ENCODE data around the gene MUC20. TPM values are rescaled to one million over a fixed set of nuclear protein-coding genes. Genes with fewer than 3 reads are reported as not detected.
"Not testable (repeated sequence)": the region's sequence is repeated elsewhere in the genome, so short reads cannot be mapped to it uniquely, and the experiment has no call there.

MUC20 gene
- total RNA-seq, 3 donors from 2014 or later: 29.5 to 147 (median 112) TPM

- Histone ChIP-seq H3K9me3 (no peaks in the 10 kb centered on the region), H3K4me3 (no peak overlapping the region), H3K4me1 (ENCODE audit: low read depth) (peaks cover 3% of the 10 kb centered on the region), H3K36me3 (ENCODE audit: low read depth) (no peaks in the 10 kb centered on the region)
- intact Hi-C loops (cut with DNase I, micrococcal nuclease): no loop called here
- TF ChIP-seq, protein P1, sequence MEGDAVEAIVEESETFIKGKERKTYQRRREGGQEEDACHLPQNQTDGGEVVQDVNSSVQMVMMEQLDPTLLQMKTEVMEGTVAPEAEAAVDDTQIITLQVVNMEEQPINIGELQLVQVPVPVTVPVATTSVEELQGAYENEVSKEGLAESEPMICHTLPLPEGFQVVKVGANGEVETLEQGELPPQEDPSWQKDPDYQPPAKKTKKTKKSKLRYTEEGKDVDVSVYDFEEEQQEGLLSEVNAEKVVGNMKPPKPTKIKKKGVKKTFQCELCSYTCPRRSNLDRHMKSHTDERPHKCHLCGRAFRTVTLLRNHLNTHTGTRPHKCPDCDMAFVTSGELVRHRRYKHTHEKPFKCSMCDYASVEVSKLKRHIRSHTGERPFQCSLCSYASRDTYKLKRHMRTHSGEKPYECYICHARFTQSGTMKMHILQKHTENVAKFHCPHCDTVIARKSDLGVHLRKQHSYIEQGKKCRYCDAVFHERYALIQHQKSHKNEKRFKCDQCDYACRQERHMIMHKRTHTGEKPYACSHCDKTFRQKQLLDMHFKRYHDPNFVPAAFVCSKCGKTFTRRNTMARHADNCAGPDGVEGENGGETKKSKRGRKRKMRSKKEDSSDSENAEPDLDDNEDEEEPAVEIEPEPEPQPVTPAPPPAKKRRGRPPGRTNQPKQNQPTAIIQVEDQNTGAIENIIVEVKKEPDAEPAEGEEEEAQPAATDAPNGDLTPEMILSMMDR (IDR thresholded peaks at IDR 0.05): no peak
- no peak for ATAC-seq
- DNase-seq: no peak
Observed at GRCh38 chr3:195744437-195744836, 23.7 kb downstream of the MUC20 start.

DNA sequence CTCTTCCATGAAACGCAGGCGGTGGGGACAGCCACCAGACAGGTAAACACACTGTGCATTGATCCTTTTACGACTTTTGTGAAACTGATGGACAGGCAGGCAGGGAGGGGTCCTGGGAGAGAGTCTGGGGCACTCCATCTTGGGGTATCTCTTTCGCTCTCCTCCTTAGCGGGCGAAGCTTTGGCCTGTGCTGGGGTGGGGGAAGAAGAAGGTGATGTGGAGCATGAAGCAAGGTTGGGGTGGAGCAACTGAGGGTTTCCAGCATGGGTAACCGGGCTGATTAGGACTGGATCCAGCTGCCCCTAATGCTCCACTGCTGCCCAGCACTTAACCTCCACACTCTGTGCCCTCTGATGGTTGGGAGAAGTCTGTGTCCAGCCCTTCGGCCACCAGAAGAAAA is 25.6 kb downstream of the MUC20 start:
- H3K9me3 ChIP-seq: no peaks in the 10 kb centered on the region
- ATAC-seq (no peak), DNase-seq (peak in 1 of 3 donors; percentile 20)
- TF ChIP-seq, protein P1 (IDR thresholded peaks at IDR 0.05): no peak
- intact Hi-C loops (cut with DNase I, micrococcal nuclease): no loop called here
- H3K36me3 ChIP-seq (ENCODE audit: low read depth): no peaks in the 10 kb centered on the region
- H3K4me1 ChIP-seq (ENCODE audit: low read depth): peaks cover 3% of the 10 kb centered on the region
- H3K4me3 ChIP-seq: no peak overlapping the region

- Histone ChIP-seq H3K9me3 (no peaks in the 10 kb centered on the region), H3K4me1 (ENCODE audit: low read depth) (peaks cover 3% of the 10 kb centered on the region), H3K4me3 (no peak overlapping the region), H3K36me3 (ENCODE audit: low read depth) (no peaks in the 10 kb centered on the region)
- no peak for ATAC-seq
- intact Hi-C loops (cut with DNase I, micrococcal nuclease): no loop called here
- no peak for DNase-seq
- TF ChIP-seq, protein P1 (IDR thresholded peaks at IDR 0.05): no peak
Observed at GRCh38 chr3:195746751-195747150, 26.0 kb downstream of the MUC20 start.

GRCh38 chr3:195748661-195749060 is 27.9 kb downstream of the MUC20 start:
- H3K4me1 ChIP-seq (ENCODE audit: low read depth): peaks cover 3% of the 10 kb centered on the region
- intact Hi-C loops (cut with DNase I, micrococcal nuclease): no loop called here
- no peak overlapping the region for H3K4me3 ChIP-seq
- no peaks in the 10 kb centered on the region for H3K9me3 ChIP-seq
- TF ChIP-seq, protein P1 (IDR thresholded peaks at IDR 0.05): no peak
- DNase-seq (peak in 1 of 3 donors; percentile 20), ATAC-seq (no peak)
- H3K36me3 ChIP-seq (ENCODE audit: low read depth): no peaks in the 10 kb centered on the region

DNA sequence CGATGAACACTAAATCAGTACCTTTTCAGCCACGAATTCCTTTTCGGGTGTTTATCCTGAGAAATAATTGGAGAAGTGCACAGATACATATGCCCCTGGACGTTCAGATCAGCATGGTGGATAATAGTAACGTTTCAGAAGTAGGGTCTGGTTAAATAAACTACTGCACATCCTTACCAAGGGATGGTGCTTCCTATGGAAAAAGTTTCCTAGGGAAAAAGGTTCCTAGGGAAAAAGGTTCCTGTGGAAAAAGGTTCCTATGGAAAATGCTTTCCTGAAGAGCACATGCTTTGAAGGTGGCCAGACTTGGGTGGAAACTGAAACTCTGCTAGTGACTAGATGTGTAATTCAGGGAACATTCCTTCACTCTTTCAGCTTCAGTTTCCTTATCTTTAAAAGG is 28.3 kb downstream of the MUC20 start:
- DNase-seq; H3K36me3 ChIP-seq (ENCODE audit: low read depth); H3K4me1 ChIP-seq (ENCODE audit: low read depth); H3K4me3 ChIP-seq; H3K9me3 ChIP-seq; intact Hi-C loops (cut with DNase I, micrococcal nuclease); ATAC-seq: not testable (repeated sequence)

- Histone ChIP-seq H3K4me3 (no peak overlapping the region), H3K9me3 (no peaks in the 10 kb centered on the region), H3K4me1 (ENCODE audit: low read depth) (peaks cover 3% of the 10 kb centered on the region), H3K36me3 (ENCODE audit: low read depth) (peaks cover 6% of the 10 kb centered on the region)
- intact Hi-C loops (cut with DNase I, micrococcal nuclease): no loop called here
- DNase-seq (peak in 1 of 3 donors; percentile 23), ATAC-seq (no peak)
- TF ChIP-seq, protein P1 (IDR thresholded peaks at IDR 0.05): no peak
Observed at GRCh38 chr3:195750797-195751520, 30.2 kb downstream of the MUC20 start.

Data from mucosa of descending colon (tissue), 3 donors.